GM19372 (cell line): Measurements from ENCODE around the gene PPP1R9B.

Experiments
- ATAC-seq: cut with Tn5 transposase; IDR thresholded peaks from one replicate; pipeline ENCODE4 v1.9.1; 2021; ENCODE audit warnings: mild to moderate bottlenecking, low read depth, moderate library complexity; ENCODE audit not compliant: unreplicated experiment

Gene PPP1R9B

GRCh38 chr17:50144845-50145531, 5.5 kb downstream of the PPP1R9B start:
- ATAC-seq = no peak

GRCh38 chr17:50144355-50144754, 6.1 kb downstream of the PPP1R9B start:
- ATAC-seq = no peak

GRCh38 chr17:50143461-50144176, 6.9 kb downstream of the PPP1R9B start:
- no peak for ATAC-seq

- ATAC-seq = no peak
Observed at GRCh38 chr17:50141745-50142110, 8.7 kb downstream of the PPP1R9B start.

GRCh38 chr17:50141026-50141744, 9.3 kb downstream of the PPP1R9B start:
- ATAC-seq = no peak

GRCh38 chr17:50139950-50140885, 10.3 kb downstream of the PPP1R9B start:
- no peak for ATAC-seq

GRCh38 chr17:50139185-50139783, 11.2 kb downstream of the PPP1R9B start:
- no peak for ATAC-seq

- no peak for ATAC-seq
Observed at GRCh38 chr17:50137042-50137441, 13.4 kb downstream of the PPP1R9B start.

GRCh38 chr17:50136096-50136687, 14.3 kb downstream of the PPP1R9B start:
- ATAC-seq = no peak

GRCh38 chr17:50135316-50136095, 15.0 kb downstream of the PPP1R9B start:
- no peak for ATAC-seq

GRCh38 chr17:50134206-50135110, 16.0 kb downstream of the PPP1R9B start:
- no peak for ATAC-seq

GRCh38 chr17:50133769-50134099, 16.7 kb downstream of the PPP1R9B start:
- no peak for ATAC-seq

- no peak for ATAC-seq
Observed at GRCh38 chr17:50133028-50133768, 17.3 kb downstream of the PPP1R9B start.

GRCh38 chr17:50132104-50132794, 18.2 kb downstream of the PPP1R9B start:
- ATAC-seq = no peak

- ATAC-seq = no peak
Observed at GRCh38 chr17:50130559-50131305, 19.7 kb downstream of the PPP1R9B start.
